Kidney (tissue), 14 donors: ENCODE results near the gene TMEM9. TPM values are rescaled to one million over a fixed set of nuclear protein-coding genes. Genes with fewer than 3 reads are reported as not detected.

Experiments
- DNase-seq, 5 donors: peaks; one replicate each; pipeline ENCODE4 v3.0.0-alpha.2; 2013 to 2020
- FAIRE-seq: peaks from 2 replicates; lab custom pipeline; 2012; peaks lifted over from hg19 to GRCh38; lab: Jason Lieb, UNC
- H3K27ac ChIP-seq, 2 donors: one replicate each; pipeline ENCODE4 v1.7.0; 2013; ENCODE audit warnings: low read depth in 2 of 2, low read length in 2 of 2, inconsistent platforms in 1 of 2
- H3K27me3 ChIP-seq: one replicate; pipeline ENCODE4 v1.7.1; 2013; ENCODE audit warnings: low read length, inconsistent platforms; ENCODE audit not compliant: control insufficient read depth, insufficient read depth
- H3K36me3 ChIP-seq, 3 donors: one replicate each; pipeline versions ENCODE4 v1.7.0 to v1.7.1; 2013; ENCODE audit warnings: low read length in 3 of 3, control low read depth in 1 of 3, inconsistent platforms in 1 of 3; ENCODE audit not compliant: insufficient read depth in 3 of 3, control insufficient read depth in 2 of 3
- H3K4me1 ChIP-seq, 3 donors: one replicate each; pipeline versions ENCODE4 v1.7.0 to v1.7.1; 2013; ENCODE audit warnings: low read length in 3 of 3, inconsistent platforms in 1 of 3, low read depth in 1 of 3; ENCODE audit not compliant: control insufficient read depth in 2 of 3, insufficient read depth in 2 of 3
- H3K4me3 ChIP-seq, 3 donors: one replicate each; pipeline versions ENCODE4 v1.7.0 to v1.8.1; 2013; ENCODE audit warnings: low read length in 3 of 3, control low read depth in 1 of 3, inconsistent platforms in 1 of 3
- H3K9ac ChIP-seq, 3 donors: one replicate each; pipeline versions ENCODE4 v1.7.0 to v1.7.1; 2013; ENCODE audit warnings: low read length in 3 of 3, control low read depth in 1 of 3, inconsistent platforms in 1 of 3
- H3K9me3 ChIP-seq, 3 donors: one replicate each; pipeline versions ENCODE4 v1.7.0 to v1.7.1; 2013; ENCODE audit warnings: low read length in 3 of 3, control low read depth in 1 of 3, inconsistent platforms in 1 of 3; ENCODE audit not compliant: control insufficient read depth in 2 of 3, insufficient read depth in 1 of 3
- intact Hi-C: fragments of 100-400 bp; cut with DNase I; formaldehyde crosslinking; loops from one replicate; pipeline ENCODE4 v1.11.1; 2022
- polyA plus RNA-seq: library from polyadenylated mRNA; stranded (reverse); fragments of 350-450 nt; fragmentation: Illumina TruSeq; extraction: RNeasy Lipid Tissue Mini Kit (QIAGEN cat#74804); gene quantifications from one replicate; pipeline ENCODE4 v1.2.3, GENCODE V29; 2014; ENCODE audit warnings: low read depth, low replicate concordance; ENCODE audit not compliant: insufficient read depth
- total RNA-seq: library from RNA; stranded (reverse); fragmentation: NEBNext Ultra II Directional; extraction: Animal tissue kit (Norgen Biotek cat#: 25700); gene quantifications from one replicate; pipeline ENCODE4 v1.2.1, GENCODE V29; 2021
- TF ChIP-seq, protein P1 (sequence below): IDR thresholded peaks from 3 replicates; pipeline ENCODE4 v1.5.1; 2012; ENCODE audit warnings: mild to moderate bottlenecking, moderate library complexity, borderline replicate concordance; ENCODE audit not compliant: insufficient read depth; ENCODE audit errors: extremely low read depth
- donor health status: control.
- donor health status: control.
- donor health status: control.
- donor health status: control.
- donor health status: control.
- donor health status: DM: yes; HTN: yes; CAD: no.
- donor health status: Normal renal cell carcinoma (clear cell type).

TMEM9 gene
- total and polyA plus RNA-seq, 2 donors from 2014 or later = 81.9 to 166 TPM

DNA sequence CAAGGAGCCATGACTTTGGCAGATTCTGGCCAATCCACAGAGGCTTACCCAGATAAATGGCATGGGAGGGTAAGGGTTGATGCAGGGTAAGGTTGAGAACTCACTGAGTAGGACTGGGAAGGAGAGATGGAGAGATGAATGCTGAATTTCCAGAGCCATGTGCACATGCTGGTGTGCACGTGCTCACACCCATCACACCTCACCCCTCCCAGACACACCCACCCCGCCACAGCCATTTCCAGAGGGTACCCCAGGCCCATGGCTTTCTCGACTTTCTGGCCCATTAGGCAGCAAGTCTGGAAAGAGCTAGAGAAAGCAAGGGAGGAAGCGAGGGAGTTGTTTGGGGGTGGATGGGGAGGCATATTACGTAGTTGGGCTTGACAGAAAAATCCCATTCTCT, 43.7 kb downstream of the TMEM9 start:
- H3K27ac ChIP-seq = no peak overlapping the region
- no peak overlapping the region for H3K9ac ChIP-seq
- peak in 1 of 5 donors; percentile 12 for DNase-seq
- H3K4me3 ChIP-seq = no peak overlapping the region
- H3K4me1 ChIP-seq = peaks cover 0 to 3% (median 0%) of the 10 kb centered on the region in 3 donors
- FAIRE-seq = no peak
- intact Hi-C loops = loop anchor here (5.0 kb wide), 1 partner anchor 143 kb away; no protein-coding TSS in a partner anchor
- H3K36me3 ChIP-seq = no peaks in the 10 kb centered on the region
- TF ChIP-seq, protein P1, sequence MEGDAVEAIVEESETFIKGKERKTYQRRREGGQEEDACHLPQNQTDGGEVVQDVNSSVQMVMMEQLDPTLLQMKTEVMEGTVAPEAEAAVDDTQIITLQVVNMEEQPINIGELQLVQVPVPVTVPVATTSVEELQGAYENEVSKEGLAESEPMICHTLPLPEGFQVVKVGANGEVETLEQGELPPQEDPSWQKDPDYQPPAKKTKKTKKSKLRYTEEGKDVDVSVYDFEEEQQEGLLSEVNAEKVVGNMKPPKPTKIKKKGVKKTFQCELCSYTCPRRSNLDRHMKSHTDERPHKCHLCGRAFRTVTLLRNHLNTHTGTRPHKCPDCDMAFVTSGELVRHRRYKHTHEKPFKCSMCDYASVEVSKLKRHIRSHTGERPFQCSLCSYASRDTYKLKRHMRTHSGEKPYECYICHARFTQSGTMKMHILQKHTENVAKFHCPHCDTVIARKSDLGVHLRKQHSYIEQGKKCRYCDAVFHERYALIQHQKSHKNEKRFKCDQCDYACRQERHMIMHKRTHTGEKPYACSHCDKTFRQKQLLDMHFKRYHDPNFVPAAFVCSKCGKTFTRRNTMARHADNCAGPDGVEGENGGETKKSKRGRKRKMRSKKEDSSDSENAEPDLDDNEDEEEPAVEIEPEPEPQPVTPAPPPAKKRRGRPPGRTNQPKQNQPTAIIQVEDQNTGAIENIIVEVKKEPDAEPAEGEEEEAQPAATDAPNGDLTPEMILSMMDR = no peak
- no peaks in the 10 kb centered on the region for H3K27me3 ChIP-seq
- no peaks in the 10 kb centered on the region for H3K9me3 ChIP-seq

DNA sequence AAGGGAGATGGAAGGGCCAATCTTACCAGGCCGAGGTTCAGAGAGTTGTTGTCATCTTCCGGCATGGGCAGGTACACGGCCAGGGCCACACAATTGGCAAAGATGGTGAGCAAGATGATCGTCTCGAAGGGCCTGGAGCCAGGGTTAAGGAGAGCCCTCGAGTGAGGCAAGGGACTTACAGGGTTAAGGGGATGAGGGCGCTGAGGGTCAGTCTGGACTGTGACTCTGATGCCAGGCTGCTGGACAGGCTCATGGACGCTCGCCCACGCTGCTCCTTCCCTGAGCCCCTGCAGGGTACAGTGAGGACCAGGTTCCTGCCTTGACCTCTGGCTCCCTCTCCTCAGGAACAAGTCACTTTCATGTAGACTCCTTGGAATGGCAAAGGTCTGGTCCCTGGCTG, 44.1 kb downstream of the TMEM9 start:
- H3K4me1 ChIP-seq = peaks cover 0 to 3% (median 0%) of the 10 kb centered on the region in 3 donors
- H3K4me3 ChIP-seq = no peak overlapping the region
- intact Hi-C loops = loop anchor here (5.0 kb wide), 1 partner anchor 143 kb away; no protein-coding TSS in a partner anchor
- H3K9me3 ChIP-seq = no peaks in the 10 kb centered on the region
- peak in 1 of 5 donors; percentile 41 for DNase-seq
- H3K9ac ChIP-seq = no peak overlapping the region
- FAIRE-seq = no peak
- no peaks in the 10 kb centered on the region for H3K36me3 ChIP-seq
- no peak overlapping the region for H3K27ac ChIP-seq
- TF ChIP-seq, protein P1 = no peak
- H3K27me3 ChIP-seq = no peaks in the 10 kb centered on the region

DNA sequence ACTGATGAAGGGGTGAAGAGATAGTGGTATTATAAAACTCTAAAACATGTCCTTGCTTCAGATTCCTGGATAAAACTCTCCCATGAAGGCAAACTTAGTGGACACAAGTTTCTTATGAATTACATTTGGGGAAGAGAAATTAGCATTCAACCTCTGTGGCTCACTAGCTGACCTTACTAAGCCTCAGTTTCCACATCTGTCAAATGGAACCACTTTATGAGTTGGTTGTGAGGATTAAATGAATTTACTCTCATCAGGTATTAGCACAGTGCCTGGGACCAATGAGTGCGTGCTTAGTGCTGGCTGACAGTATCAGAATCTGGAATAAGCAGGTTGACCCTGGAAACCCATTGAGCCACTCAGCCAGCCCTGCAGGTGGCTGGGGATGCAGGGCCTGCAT, 44.6 kb downstream of the TMEM9 start:
- DNase-seq (no peak), FAIRE-seq (no peak)
- Histone ChIP-seq H3K27ac (no peak overlapping the region), H3K9me3 (no peaks in the 10 kb centered on the region), H3K27me3 (no peaks in the 10 kb centered on the region), H3K4me3 (no peak overlapping the region), H3K36me3 (no peaks in the 10 kb centered on the region), H3K4me1 (peaks cover 0 to 3% (median 0%) of the 10 kb centered on the region in 3 donors), H3K9ac (no peak overlapping the region)
- intact Hi-C loops = loop anchor here (5.0 kb wide), 1 partner anchor 142 kb away; no protein-coding TSS in a partner anchor
- TF ChIP-seq, protein P1 = no peak

DNA sequence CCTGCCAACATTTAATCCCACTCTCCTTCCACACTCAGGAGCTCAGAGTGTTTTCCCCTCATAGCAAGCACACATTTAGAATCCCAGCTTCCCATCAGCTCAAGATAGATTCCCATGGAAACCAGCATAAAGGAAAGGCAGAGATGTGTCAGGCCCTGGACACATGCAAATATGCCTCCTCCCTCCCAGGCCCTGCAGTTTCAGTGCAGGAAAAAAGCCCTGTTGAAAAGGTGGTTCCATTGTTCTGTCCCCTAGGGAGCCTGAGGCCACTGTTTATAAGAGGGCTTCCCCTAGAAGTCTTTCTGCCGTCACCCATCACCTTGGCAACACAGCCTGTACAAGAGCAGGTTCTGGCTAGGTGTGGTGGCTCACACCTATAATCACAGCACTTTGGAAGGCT, 45.7 kb downstream of the TMEM9 start:
- H3K9ac ChIP-seq = no peak overlapping the region
- FAIRE-seq (no peak), DNase-seq (no peak)
- no peaks in the 10 kb centered on the region for H3K9me3 ChIP-seq
- H3K27me3 ChIP-seq = no peaks in the 10 kb centered on the region
- no peaks in the 10 kb centered on the region for H3K4me1 ChIP-seq
- no peak overlapping the region for H3K27ac ChIP-seq
- no peak overlapping the region for H3K4me3 ChIP-seq
- intact Hi-C loops = no loop called here
- TF ChIP-seq, protein P1 = no peak
- H3K36me3 ChIP-seq = no peaks in the 10 kb centered on the region
